A549 (cell line): ENCODE data around the gene POLE.

ENCODE experiments used
- CTCF ChIP-seq: fragments of >200 bp; sonication (Bioruptor Twin); formaldehyde crosslinking; IDR thresholded peaks from 3 replicates; pipeline ENCODE4 v1.5.1; 2016
- EP300 ChIP-seq, 2 experiments: fragments of >200 bp; sonication (Bioruptor Twin); formaldehyde crosslinking; IDR thresholded peaks; 2 replicates in 1 of 2; 3 replicates in 1 of 2; pipeline ENCODE4 v1.6.1; 2016 to 2017
- ZFP36 ChIP-seq: fragments of 450-650 bp; IDR thresholded peaks from 2 replicates; pipeline ENCODE4 v1.6.1; 2014; ENCODE audit warnings: borderline replicate concordance; ENCODE audit not compliant: partially characterized antibody

- TF ChIP-seq CTCF: no peak
- no peak for TF ChIP-seq EP300 (IDR thresholded peaks at IDR 0.05)
- TF ChIP-seq ZFP36: no peak
Measured at GRCh38 chr12:132582058-132582420, 105.1 kb downstream of the POLE start.
